Endothelial cell of umbilical vein (primary cell): ENCODE results near the gene TSEN54. TPM values are rescaled to one million over a fixed set of nuclear protein-coding genes. Genes with fewer than 3 reads are reported as not detected.

Source experiments
- BruUV-seq: library from RNA; stranded (reverse); fragments of 400-500 nt; replicated peaks from 2 replicates; lab custom pipeline; 2021; lab: Mats Ljungman, UMichigan
- CTCF ChIA-PET: fragments of 300-600, 350-600 bp; sonication (Branson Sonifier 250); formaldehyde crosslinking; loops from one replicate; lab custom pipeline; 2021; ENCODE audit warnings: antibody characterized with exemption, inconsistent platforms; lab: Charles Lee
- POLR2A ChIA-PET: fragments of 300-600, 350-600 bp; sonication (Branson Sonifier 250); formaldehyde crosslinking; loops from one replicate; lab custom pipeline; 2021; ENCODE audit warnings: antibody characterized with exemption, inconsistent platforms; lab: Charles Lee
- DNase-seq: peaks from one replicate; pipeline ENCODE4 v3.0.0-alpha.2; 2011; ENCODE audit warnings: low read depth, low spot score
- FAIRE-seq: peaks from 2 replicates; lab custom pipeline; 2011; peaks lifted over from hg19 to GRCh38; lab: Jason Lieb, UNC
- H2AFZ ChIP-seq: 2 replicates; pipeline ENCODE4 v1.6.0; 2012; ENCODE audit warnings: low read depth, low read length, control low read depth, inconsistent platforms
- H3K27ac ChIP-seq: 2 replicates; pipeline ENCODE4 v1.5.1; 2011; ENCODE audit warnings: low read depth, mild to moderate bottlenecking, control low read depth, low read length, moderate library complexity; ENCODE audit not compliant: insufficient read depth
- H3K27me3 ChIP-seq, 2 experiments: 2 replicates each; pipeline versions ENCODE4 v1.6.0 to v1.6.1; 2011; ENCODE audit warnings: low read length in 2 of 2, mixed read lengths in 1 of 2; ENCODE audit not compliant: control insufficient read depth in 2 of 2, insufficient read depth in 2 of 2
- H3K36me3 ChIP-seq, 2 experiments: 2 replicates in 1 of 2; 3 replicates in 1 of 2; pipeline ENCODE4 v1.5.1; 2011; ENCODE audit warnings: low read length in 2 of 2, mild to moderate bottlenecking in 1 of 2, moderate library complexity in 1 of 2; ENCODE audit not compliant: control insufficient read depth in 2 of 2, insufficient read depth in 2 of 2; ENCODE audit errors: extremely low read depth in 1 of 2
- H3K4me1 ChIP-seq: 3 replicates; pipeline ENCODE4 v1.5.1; 2011; ENCODE audit warnings: mild to moderate bottlenecking, low read length; ENCODE audit not compliant: control insufficient read depth, insufficient read depth; ENCODE audit errors: extremely low read depth
- H3K4me2 ChIP-seq: 2 replicates; pipeline ENCODE4 v1.6.1; 2011; ENCODE audit warnings: low read length, control low read depth, mixed read lengths; ENCODE audit not compliant: insufficient read depth
- H3K4me3 ChIP-seq, 3 experiments: fragments of 200-600 bp in 1 of 3; sonication (generic), shearing (Covaris generic) in 1 of 3; replicated peaks in 1 of 3; 2 replicates each; pipeline ENCODE4 v1.5.1; 2011 to 2016; ENCODE audit warnings: control low read depth in 3 of 3, low read length in 3 of 3, mild to moderate bottlenecking in 2 of 3, inconsistent platforms in 1 of 3, low read depth in 1 of 3, moderate library complexity in 1 of 3; ENCODE audit not compliant: insufficient read depth in 1 of 3
- H3K79me2 ChIP-seq: 2 replicates; pipeline ENCODE4 v1.6.0; 2012; ENCODE audit warnings: low read length, inconsistent platforms; ENCODE audit not compliant: control insufficient read depth, insufficient read depth
- H3K9ac ChIP-seq: replicated peaks from 2 replicates; pipeline ENCODE3; 2011; ENCODE audit warnings: low read length, control low read depth; ENCODE audit not compliant: insufficient read depth; ENCODE audit errors: extremely low read depth
- H3K9me1 ChIP-seq: replicated peaks from 3 replicates; pipeline ENCODE4 v1.6.0; 2011; ENCODE audit warnings: mild to moderate bottlenecking, low read length; ENCODE audit not compliant: control insufficient read depth, insufficient read depth; ENCODE audit errors: extremely low read depth
- H3K9me3 ChIP-seq: replicated peaks from 2 replicates; pipeline ENCODE4 v1.5.1; 2012; ENCODE audit warnings: low read length, inconsistent platforms; ENCODE audit not compliant: control insufficient read depth, insufficient read depth
- H4K20me1 ChIP-seq: replicated peaks from 2 replicates; pipeline ENCODE3; 2011; ENCODE audit warnings: mild to moderate bottlenecking, low read length; ENCODE audit not compliant: control insufficient read depth, insufficient read depth; ENCODE audit errors: extremely low read depth
- CTCF ChIP-seq, 2 donors: IDR thresholded peaks; 1 replicate in 1 of 2; 2 replicates in 1 of 2; pipeline ENCODE4 v1.5.1; 2011; ENCODE audit warnings: low read length in 2 of 2, mild to moderate bottlenecking in 2 of 2, moderate library complexity in 2 of 2, control low read depth in 1 of 2, inconsistent platforms in 1 of 2, low read depth in 1 of 2; ENCODE audit not compliant: insufficient read depth in 1 of 2; ENCODE audit errors: extremely low read depth in 1 of 2
- EZH2 ChIP-seq: IDR thresholded peaks from 2 replicates; pipeline ENCODE4 v1.6.1; 2012; ENCODE audit warnings: borderline replicate concordance, low read depth, mild to moderate bottlenecking, moderate library complexity, low read length, inconsistent platforms; ENCODE audit not compliant: severe bottlenecking
- FOS ChIP-seq: IDR thresholded peaks from 2 replicates; pipeline ENCODE4 v1.6.1; 2011; ENCODE audit warnings: mild to moderate bottlenecking, low read length, moderate library complexity, borderline replicate concordance; ENCODE audit not compliant: insufficient read depth
- GATA2 ChIP-seq: IDR thresholded peaks from 2 replicates; pipeline ENCODE4 v1.7.0; 2011; ENCODE audit warnings: low read depth, mild to moderate bottlenecking, moderate library complexity, mixed read lengths, low read length; ENCODE audit not compliant: insufficient read length, insufficient read depth
- JUN ChIP-seq: IDR thresholded peaks from 2 replicates; pipeline ENCODE4 v1.6.1; 2011; ENCODE audit warnings: borderline replicate concordance, low read depth; ENCODE audit not compliant: insufficient read length, insufficient read depth
- MAX ChIP-seq: IDR thresholded peaks from 2 replicates; pipeline ENCODE4 v1.6.1; 2011; ENCODE audit not compliant: insufficient read depth, insufficient read length
- MYC ChIP-seq: IDR thresholded peaks from one replicate; pipeline ENCODE4 v1.6.1; 2011; ENCODE audit warnings: mild to moderate bottlenecking, low read depth, low read length
- POLR2A ChIP-seq: IDR thresholded peaks from 2 replicates; pipeline ENCODE4 v1.6.1; 2012; ENCODE audit warnings: low read depth, mild to moderate bottlenecking, control low read depth, low read length
- POLR2AphosphoS5 ChIP-seq: IDR thresholded peaks from 2 replicates; pipeline ENCODE4 v1.6.1; 2012; ENCODE audit warnings: low read depth, mild to moderate bottlenecking, control low read depth, low read length, moderate library complexity; ENCODE audit not compliant: insufficient read depth
- dilution Hi-C: fragments of 300-500 bp; cut with MboI; formaldehyde crosslinking; loops from one replicate; pipeline ENCODE4 v1.15.0; 2019; ENCODE audit warnings: low sequenced_read_pairs; ENCODE audit not compliant: extremely low pct_ligation_motif_present
- intact Hi-C: fragments of 100-400 bp; cut with micrococcal nuclease; formaldehyde crosslinking; loops from one replicate; pipeline ENCODE4 v1.10.0; 2022
- polyA plus RNA-seq, 4 experiments: library from polyadenylated mRNA; depleted of rRNA in 3 of 4; stranded (reverse) in 3 of 4; unstranded in 1 of 4; fragments of >200 nt; gene quantifications; 2 replicates each; pipeline versions ENCODE4 v1.2.1 to v1.2.3, GENCODE V29; 2011 to 2012; ENCODE audit warnings: missing spikeins in 1 of 4
- total RNA-seq: library from RNA; stranded (reverse); gene quantifications from 2 replicates; pipeline ENCODE4 v1.2.3, GENCODE V29; 2021

The TSEN54 gene
- total and polyA plus RNA-seq, 2 donors (not counting 3 experiments of a cell fraction or from before 2014, with no cell fraction given) = 22.3 to 26.3 TPM

- Histone ChIP-seq H3K9ac (no peak overlapping the region), H3K27me3 (no peaks in the 10 kb centered on the region), H3K27ac (no peak overlapping the region), H2AFZ (no peak overlapping the region), H3K36me3 (no peaks in the 10 kb centered on the region), H3K79me2 (no peaks in the 10 kb centered on the region), H3K9me1 (no peaks in the 10 kb centered on the region), H3K9me3 (no peaks in the 10 kb centered on the region), H4K20me1 (no peaks in the 10 kb centered on the region), H3K4me1 (no peaks in the 10 kb centered on the region), H3K4me2 (no peak overlapping the region), H3K4me3 (no peak overlapping the region)
- POLR2A ChIA-PET = no interaction called here
- TF ChIP-seq POLR2A (no peak), EZH2 (no peak), MAX (no peak), FOS (no peak), CTCF (IDR thresholded peaks at IDR 0.05; ENCODE audit: extremely low read depth in 1 of 2, insufficient read depth in 1 of 2, low read depth in 1 of 2, low read length in 2 of 2) (no peak), JUN (no peak), MYC (no peak), GATA2 (no peak), POLR2AphosphoS5 (no peak)
- CTCF ChIA-PET = interaction anchor here (1.3 kb wide), 1 partner anchor 30 kb away, joined by 3 read pairs; no protein-coding TSS in a partner anchor
- BruUV-seq = no TSS peak
- no peak for FAIRE-seq
- dilution Hi-C loops (no loop called here), intact Hi-C loops (no loop called here)
- no peak for DNase-seq
Observed at GRCh38 chr17:75557852-75558665, 41.7 kb downstream of the TSEN54 start.
